T follicular helper cell (primary cell): ENCODE measurements around the gene BLOC1S1.
"Not testable (repeated sequence)": the region's sequence is repeated elsewhere in the genome, so short reads cannot be mapped to it uniquely, and the experiment has no call there.

Experiments
- DNase-seq: peaks from one replicate; pipeline ENCODE4 v3.0.0-alpha.2; 2020; ENCODE audit warnings: low read depth

The BLOC1S1 gene

GRCh38 chr12:55745361-55746173 lies 29.7 kb downstream of the BLOC1S1 start:
- no peak for DNase-seq

- no peak for DNase-seq
These were observed 30.5 kb downstream of the BLOC1S1 start for GRCh38 chr12:55746174-55746912.

- no peak for DNase-seq
These were observed 31.0 kb downstream of the BLOC1S1 start for GRCh38 chr12:55746913-55747231.

GRCh38 chr12:55748230-55748993 lies 32.6 kb downstream of the BLOC1S1 start:
- no peak for DNase-seq

GRCh38 chr12:55755246-55755645 lies 39.4 kb downstream of the BLOC1S1 start:
- DNase-seq, result no peak

- DNase-seq, result no peak
These were observed 41.9 kb downstream of the BLOC1S1 start for GRCh38 chr12:55757701-55758100.

- DNase-seq, result not testable (repeated sequence)
These were observed 42.7 kb downstream of the BLOC1S1 start for GRCh38 chr12:55758575-55758974.

GRCh38 chr12:55760663-55761062 lies 44.8 kb downstream of the BLOC1S1 start:
- DNase-seq, result no peak

- no peak for DNase-seq
These were observed 46.8 kb downstream of the BLOC1S1 start for GRCh38 chr12:55762646-55763045.

- no peak for DNase-seq
These were observed 50.0 kb downstream of the BLOC1S1 start for GRCh38 chr12:55765736-55766290.

- no peak for DNase-seq
These were observed 51.3 kb downstream of the BLOC1S1 start for GRCh38 chr12:55767156-55767555.
